NCI-H1694 (cell line): ENCODE measurements around the gene GAS6.
A peak's percentile ranks its signal among the peaks of the same experiment; 100 is the strongest.

Experiments
- DNase-seq: peaks from one replicate; lab custom pipeline; 2025; lab: John Stamatoyannopoulos, UW

Gene GAS6

GRCh38 chr13:113819731-113820715 lies 43.9 kb downstream of the GAS6 start:
- no peak for DNase-seq

- DNase-seq = no peak
Observed at GRCh38 chr13:113819341-113819730, 44.5 kb downstream of the GAS6 start.

GRCh38 chr13:113818700-113819295 lies 45.1 kb downstream of the GAS6 start:
- DNase-seq = no peak

GRCh38 chr13:113817860-113818691 lies 45.8 kb downstream of the GAS6 start:
- DNase-seq = no peak

GRCh38 chr13:113816946-113817859 lies 46.7 kb downstream of the GAS6 start:
- peak; percentile 82 for DNase-seq

GRCh38 chr13:113816254-113816929 lies 47.5 kb downstream of the GAS6 start:
- DNase-seq = no peak

- DNase-seq = no peak
Observed at GRCh38 chr13:113815151-113816058, 48.5 kb downstream of the GAS6 start.

GRCh38 chr13:113814435-113814821 lies 49.4 kb downstream of the GAS6 start:
- DNase-seq = no peak

- no peak for DNase-seq
Observed at GRCh38 chr13:113813749-113814434, 50.0 kb downstream of the GAS6 start.

GRCh38 chr13:113813070-113813748 lies 50.7 kb downstream of the GAS6 start:
- DNase-seq = no peak

- DNase-seq = no peak
Observed at GRCh38 chr13:113812178-113813040, 51.5 kb downstream of the GAS6 start.

- DNase-seq = no peak
Observed at GRCh38 chr13:113811081-113811928, 52.6 kb downstream of the GAS6 start.

GRCh38 chr13:113810640-113811039 lies 53.2 kb downstream of the GAS6 start:
- no peak for DNase-seq

- DNase-seq = peak; percentile 46
Observed at GRCh38 chr13:113809934-113810333, 53.9 kb downstream of the GAS6 start.

- no peak for DNase-seq
Observed at GRCh38 chr13:113808058-113808834, 55.6 kb downstream of the GAS6 start.

- no peak for DNase-seq
Observed at GRCh38 chr13:113806526-113806925, 57.4 kb downstream of the GAS6 start.
